T-helper 2 cell treated with Interferon-gamma antibody and Interleukin-4, amounts not matched to agents 5 μg/mL and 100 μg/mL, for 36 hours (primary cell): ENCODE data around the gene NF1.
"Not testable (repeated sequence)": the region's sequence is repeated elsewhere in the genome, so short reads cannot be mapped to it uniquely, and the experiment has no call there.

Experiments used
- DNase-seq: peaks from one replicate; pipeline ENCODE4 v3.0.0; 2021; ENCODE audit warnings: low spot score
- H3K27ac Mint-ChIP-seq: one replicate; pipeline ENCODE4 v1.8.0; 2021; ENCODE audit warnings: mild to moderate bottlenecking, mixed read lengths
- H3K27me3 Mint-ChIP-seq: one replicate; pipeline ENCODE4 v1.8.0; 2021; ENCODE audit warnings: low read depth, mixed read lengths
- H3K36me3 Mint-ChIP-seq: one replicate; pipeline ENCODE4 v1.8.0; 2021; ENCODE audit warnings: low read depth, mixed read lengths
- H3K4me1 Mint-ChIP-seq: one replicate; pipeline ENCODE4 v1.8.0; 2021; ENCODE audit warnings: low read depth, mixed read lengths
- H3K4me3 Mint-ChIP-seq: one replicate; pipeline ENCODE4 v1.8.0; 2022; ENCODE audit warnings: mild to moderate bottlenecking, moderate library complexity, mixed read lengths
- H3K9me3 Mint-ChIP-seq: one replicate; pipeline ENCODE4 v1.8.0; 2021; ENCODE audit warnings: mixed read lengths

Gene NF1

GRCh38 chr17:31163091-31163781 is 68.5 kb downstream of the NF1 start:
- Mint-ChIP-seq H3K36me3 (peaks cover 4% of the 10 kb centered on the region), H3K27ac (no peak overlapping the region), H3K27me3 (no peaks in the 10 kb centered on the region), H3K9me3 (no peaks in the 10 kb centered on the region), H3K4me1 (peaks cover 13% of the 10 kb centered on the region), H3K4me3 (no peak overlapping the region)
- DNase-seq: no peak

- H3K9me3 Mint-ChIP-seq: no peaks in the 10 kb centered on the region
- no peak overlapping the region for H3K4me3 Mint-ChIP-seq
- no peaks in the 10 kb centered on the region for H3K4me1 Mint-ChIP-seq
- H3K27me3 Mint-ChIP-seq: no peaks in the 10 kb centered on the region
- no peak for DNase-seq
- H3K27ac Mint-ChIP-seq: no peak overlapping the region
- H3K36me3 Mint-ChIP-seq: peaks cover 4% of the 10 kb centered on the region
Measured at GRCh38 chr17:31167111-31167510, 72.3 kb downstream of the NF1 start.

GRCh38 chr17:31171701-31172100 is 76.9 kb downstream of the NF1 start:
- H3K36me3 Mint-ChIP-seq: peaks cover 2% of the 10 kb centered on the region
- DNase-seq: no peak
- H3K9me3 Mint-ChIP-seq: no peaks in the 10 kb centered on the region
- no peaks in the 10 kb centered on the region for H3K27me3 Mint-ChIP-seq
- H3K4me1 Mint-ChIP-seq: no peaks in the 10 kb centered on the region
- H3K27ac Mint-ChIP-seq: no peak overlapping the region
- no peak overlapping the region for H3K4me3 Mint-ChIP-seq

- no peaks in the 10 kb centered on the region for H3K9me3 Mint-ChIP-seq
- no peaks in the 10 kb centered on the region for H3K27me3 Mint-ChIP-seq
- peaks cover 4% of the 10 kb centered on the region for H3K36me3 Mint-ChIP-seq
- no peak overlapping the region for H3K27ac Mint-ChIP-seq
- no peaks in the 10 kb centered on the region for H3K4me1 Mint-ChIP-seq
- DNase-seq: no peak
- H3K4me3 Mint-ChIP-seq: no peak overlapping the region
Measured at GRCh38 chr17:31172388-31172787, 77.6 kb downstream of the NF1 start.

- H3K36me3 Mint-ChIP-seq: peaks cover 9% of the 10 kb centered on the region
- no peak overlapping the region for H3K4me3 Mint-ChIP-seq
- peaks cover 2% of the 10 kb centered on the region for H3K4me1 Mint-ChIP-seq
- H3K9me3 Mint-ChIP-seq: no peaks in the 10 kb centered on the region
- no peaks in the 10 kb centered on the region for H3K27me3 Mint-ChIP-seq
- no peak overlapping the region for H3K27ac Mint-ChIP-seq
- no peak for DNase-seq
Measured at GRCh38 chr17:31174215-31174614, 79.4 kb downstream of the NF1 start.

GRCh38 chr17:31175237-31175636 is 80.5 kb downstream of the NF1 start:
- H3K27me3 Mint-ChIP-seq: no peaks in the 10 kb centered on the region
- no peaks in the 10 kb centered on the region for H3K9me3 Mint-ChIP-seq
- DNase-seq: no peak
- H3K27ac Mint-ChIP-seq: no peak overlapping the region
- peaks cover 8% of the 10 kb centered on the region for H3K36me3 Mint-ChIP-seq
- H3K4me3 Mint-ChIP-seq: no peak overlapping the region
- H3K4me1 Mint-ChIP-seq: peaks cover 2% of the 10 kb centered on the region

- DNase-seq, H3K36me3 Mint-ChIP-seq, H3K27ac Mint-ChIP-seq, H3K9me3 Mint-ChIP-seq, H3K4me3 Mint-ChIP-seq, H3K4me1 Mint-ChIP-seq, H3K27me3 Mint-ChIP-seq: not testable (repeated sequence)
Measured at GRCh38 chr17:31176143-31176542, 81.4 kb downstream of the NF1 start.

- not testable (repeated sequence) for H3K4me3 Mint-ChIP-seq, H3K27ac Mint-ChIP-seq, H3K27me3 Mint-ChIP-seq, H3K9me3 Mint-ChIP-seq, H3K4me1 Mint-ChIP-seq, DNase-seq
- H3K36me3 Mint-ChIP-seq: peaks cover 13% of the 10 kb centered on the region
Measured at GRCh38 chr17:31178951-31179350, 84.2 kb downstream of the NF1 start.

- no peak for DNase-seq
- peaks cover 5% of the 10 kb centered on the region for H3K4me1 Mint-ChIP-seq
- no peak overlapping the region for H3K27ac Mint-ChIP-seq
- no peaks in the 10 kb centered on the region for H3K9me3 Mint-ChIP-seq
- H3K27me3 Mint-ChIP-seq: no peaks in the 10 kb centered on the region
- H3K36me3 Mint-ChIP-seq: no peaks in the 10 kb centered on the region
- no peak overlapping the region for H3K4me3 Mint-ChIP-seq
Measured at GRCh38 chr17:31195305-31195704, 100.5 kb downstream of the NF1 start.

GRCh38 chr17:31198026-31198425 is 103.2 kb downstream of the NF1 start:
- Mint-ChIP-seq H3K27ac (no peak overlapping the region), H3K4me3 (no peak overlapping the region), H3K4me1 (peaks cover 5% of the 10 kb centered on the region), H3K36me3 (no peaks in the 10 kb centered on the region), H3K9me3 (no peaks in the 10 kb centered on the region), H3K27me3 (no peaks in the 10 kb centered on the region)
- no peak for DNase-seq

GRCh38 chr17:31198666-31199065 is 103.9 kb downstream of the NF1 start:
- not testable (repeated sequence) for H3K27me3 Mint-ChIP-seq, DNase-seq, H3K4me3 Mint-ChIP-seq, H3K4me1 Mint-ChIP-seq, H3K9me3 Mint-ChIP-seq, H3K27ac Mint-ChIP-seq, H3K36me3 Mint-ChIP-seq

GRCh38 chr17:31200287-31200686 is 105.5 kb downstream of the NF1 start:
- H3K36me3 Mint-ChIP-seq: no peaks in the 10 kb centered on the region
- H3K4me1 Mint-ChIP-seq: no peaks in the 10 kb centered on the region
- no peaks in the 10 kb centered on the region for H3K9me3 Mint-ChIP-seq
- no peaks in the 10 kb centered on the region for H3K27me3 Mint-ChIP-seq
- no peak overlapping the region for H3K4me3 Mint-ChIP-seq
- DNase-seq: no peak
- no peak overlapping the region for H3K27ac Mint-ChIP-seq

- H3K4me3 Mint-ChIP-seq: no peak overlapping the region
- H3K4me1 Mint-ChIP-seq: no peaks in the 10 kb centered on the region
- H3K36me3 Mint-ChIP-seq: no peaks in the 10 kb centered on the region
- H3K27ac Mint-ChIP-seq: no peak overlapping the region
- DNase-seq: no peak
- no peaks in the 10 kb centered on the region for H3K27me3 Mint-ChIP-seq
- no peaks in the 10 kb centered on the region for H3K9me3 Mint-ChIP-seq
Measured at GRCh38 chr17:31202968-31203367, 108.2 kb downstream of the NF1 start.

- no peaks in the 10 kb centered on the region for H3K4me1 Mint-ChIP-seq
- H3K27ac Mint-ChIP-seq: no peak overlapping the region
- no peak for DNase-seq
- no peaks in the 10 kb centered on the region for H3K27me3 Mint-ChIP-seq
- no peaks in the 10 kb centered on the region for H3K9me3 Mint-ChIP-seq
- H3K36me3 Mint-ChIP-seq: no peaks in the 10 kb centered on the region
- H3K4me3 Mint-ChIP-seq: no peak overlapping the region
Measured at GRCh38 chr17:31211352-31212012, 116.7 kb downstream of the NF1 start.
